Measurements from ENCODE around the gene PRKN.

Gene PRKN

DNA sequence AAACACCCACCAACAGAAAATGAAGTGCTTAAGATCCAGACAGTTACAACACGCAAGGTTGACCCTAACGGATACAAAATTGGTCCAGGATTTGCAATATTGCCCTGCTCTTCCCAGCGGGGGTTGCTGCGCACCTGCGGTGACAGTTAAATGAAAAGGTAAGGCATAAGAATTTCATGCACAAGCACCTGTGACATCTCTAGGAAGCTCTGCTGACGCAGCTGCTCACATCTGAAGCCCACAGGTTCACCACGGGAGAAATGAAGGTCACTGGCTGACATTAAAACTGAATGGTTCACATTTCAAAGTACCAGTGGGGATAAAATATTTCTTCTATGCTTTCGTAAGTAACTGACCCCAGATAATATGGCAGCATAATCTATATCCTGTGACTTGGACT lies 764.4 kb downstream of the PRKN start:
- Histone ChIP-seq H3K4me3 (no peak overlapping the region), H3K27ac (no peak overlapping the region)

- no peak overlapping the region for H3K27ac ChIP-seq
Measured at GRCh38 chr6:161961796-161962195, 765.8 kb downstream of the PRKN start.

GRCh38 chr6:161961046-161961445 lies 766.5 kb downstream of the PRKN start:
- Histone ChIP-seq H3K4me3 (no peak overlapping the region), H3K27ac (no peak overlapping the region)

More at GRCh38 chr6:161961796-161962195, 765.8 kb downstream of the PRKN start:
- H3K4me3 ChIP-seq, result no peak overlapping the region

DNA sequence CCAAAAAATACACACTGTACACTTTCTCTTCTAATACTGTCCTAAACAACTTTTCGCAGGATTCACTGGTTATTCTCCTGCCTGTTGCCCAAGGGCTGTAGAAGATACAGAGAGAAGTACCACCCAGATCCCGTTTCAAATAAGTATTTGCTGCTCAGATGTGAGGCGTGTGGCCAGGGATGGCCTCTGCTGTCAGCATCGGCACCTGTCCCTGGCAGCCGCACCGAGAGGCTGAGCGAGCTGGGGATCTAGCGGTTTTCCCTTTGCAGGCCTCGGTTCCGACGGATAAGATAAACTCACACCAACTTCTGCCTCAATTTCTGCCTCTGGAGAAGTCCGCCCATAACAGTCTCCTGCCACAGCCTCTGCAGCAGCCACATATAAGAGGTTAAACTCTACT lies 768.5 kb downstream of the PRKN start:
- Histone ChIP-seq H3K27ac (no peak overlapping the region), H3K4me3 (no peak overlapping the region)

DNA sequence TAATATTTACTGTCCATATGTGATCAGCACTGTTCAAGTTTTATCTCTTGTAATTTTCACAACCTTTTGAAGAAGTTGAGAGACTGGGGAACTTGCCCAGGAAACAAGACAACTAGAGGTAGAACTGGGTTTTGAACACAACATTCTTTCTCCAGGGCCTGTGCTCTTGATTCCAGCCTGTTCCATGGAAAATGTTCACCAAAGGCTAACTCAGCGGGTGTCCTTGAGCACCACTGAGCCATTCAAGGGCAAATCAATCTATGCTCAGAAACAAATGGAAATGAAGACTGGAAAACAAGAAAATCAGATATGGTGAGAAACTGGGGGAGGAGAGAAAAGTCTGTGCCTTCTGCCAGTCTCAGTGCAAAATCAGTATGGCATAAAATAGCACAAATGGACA lies 771.5 kb downstream of the PRKN start:
- Histone ChIP-seq H3K4me3 (no peak overlapping the region), H3K27ac (no peak overlapping the region)

GRCh38 chr6:161954699-161955276 lies 772.8 kb downstream of the PRKN start:
- no peak overlapping the region for H3K4me3 ChIP-seq
- no peak overlapping the region for H3K27ac ChIP-seq

GRCh38 chr6:161954077-161954476 lies 773.5 kb downstream of the PRKN start:
- H3K27ac ChIP-seq, result no peak overlapping the region

DNA sequence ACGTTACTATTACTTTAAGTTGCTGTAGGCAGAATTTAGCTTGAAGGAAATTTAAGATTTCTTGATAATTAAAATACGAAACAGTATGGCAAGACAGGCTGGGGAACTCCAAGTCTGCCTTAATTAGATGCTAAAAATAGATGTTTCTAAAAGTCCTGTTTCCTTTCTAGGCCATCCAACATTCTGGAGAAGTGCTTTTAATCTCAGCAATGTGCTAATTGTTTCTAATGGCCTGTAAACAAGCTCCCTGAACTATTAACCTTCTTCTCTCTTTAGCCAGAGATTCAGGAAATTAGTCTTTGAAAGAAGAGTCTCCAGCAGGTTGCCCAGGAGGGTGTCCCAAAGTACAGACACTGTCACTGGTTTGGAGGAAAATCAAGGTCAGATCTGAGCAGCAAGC lies 776.4 kb downstream of the PRKN start:
- Histone ChIP-seq H3K4me3 (no peak overlapping the region), H3K27ac (no peak overlapping the region)

More at GRCh38 chr6:161954077-161954476, 773.5 kb downstream of the PRKN start:
- H3K4me3 ChIP-seq, result no peak overlapping the region

DNA sequence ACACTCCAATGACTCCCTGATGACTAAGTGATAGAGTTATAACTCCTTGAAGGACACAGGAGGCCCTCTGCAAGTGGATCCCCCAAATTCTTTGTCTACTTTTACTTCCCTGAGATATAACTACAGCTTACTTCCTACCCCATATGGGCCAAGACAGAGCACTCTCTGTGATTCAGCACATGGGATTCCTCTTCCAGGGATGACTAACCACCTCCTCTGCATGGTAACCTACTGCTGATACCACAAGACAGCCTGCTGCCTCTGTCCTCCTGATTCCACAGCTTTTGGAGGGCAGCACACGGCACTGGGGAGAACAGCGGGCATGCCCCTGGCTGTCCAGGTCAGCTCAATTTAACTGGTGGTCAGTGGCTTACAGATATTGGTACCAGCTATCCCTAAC lies 778.0 kb downstream of the PRKN start:
- H3K27ac ChIP-seq, result no peak overlapping the region
- no peak overlapping the region for H3K4me3 ChIP-seq

- Histone ChIP-seq H3K27ac (no peak overlapping the region), H3K4me3 (no peak overlapping the region)
Measured at GRCh38 chr6:161948462-161948861, 779.1 kb downstream of the PRKN start.

GRCh38 chr6:161947371-161947770 lies 780.2 kb downstream of the PRKN start:
- no peak overlapping the region for H3K27ac ChIP-seq
- H3K4me3 ChIP-seq, result no peak overlapping the region

DNA sequence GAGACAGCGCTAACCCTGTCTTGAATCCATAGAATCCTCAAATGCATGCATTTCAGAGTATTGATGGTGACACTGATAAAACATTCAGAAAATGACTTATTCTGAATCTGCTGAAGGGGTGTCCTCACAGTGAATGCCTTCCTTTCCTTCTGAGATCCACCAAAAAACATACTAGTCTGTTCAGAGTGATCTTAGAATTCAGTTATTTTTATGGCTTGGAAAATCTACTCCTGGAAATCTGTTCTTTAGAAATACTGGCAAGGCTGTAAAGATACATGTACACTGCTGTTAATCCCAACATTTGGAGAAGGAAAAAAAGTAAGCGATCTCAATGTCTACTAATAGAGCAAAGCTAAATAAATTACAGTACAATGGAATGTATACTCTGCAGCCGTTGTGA lies 781.1 kb downstream of the PRKN start:
- Histone ChIP-seq H3K4me3 (no peak overlapping the region), H3K27ac (no peak overlapping the region)

DNA sequence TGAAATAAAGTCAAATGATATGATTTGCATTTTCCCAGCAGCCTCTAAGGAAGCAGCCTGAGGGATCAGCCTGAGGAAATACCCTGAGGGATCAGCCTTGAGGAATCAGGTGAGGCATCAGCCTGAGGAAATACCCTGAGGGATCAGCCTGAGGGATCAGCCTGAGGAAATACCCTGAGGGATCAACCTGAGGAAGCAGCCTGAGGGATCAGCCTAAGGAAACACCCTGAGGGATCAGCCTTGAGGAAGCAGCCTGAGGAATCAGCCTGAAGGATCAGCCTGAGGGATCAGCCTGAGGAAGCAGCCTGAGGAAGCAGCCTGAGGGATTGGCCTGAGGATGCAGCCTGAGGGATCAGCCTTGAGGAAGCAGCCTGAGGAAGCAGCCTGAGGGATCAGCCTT lies 784.0 kb downstream of the PRKN start:
- no peak overlapping the region for H3K4me3 ChIP-seq

DNA sequence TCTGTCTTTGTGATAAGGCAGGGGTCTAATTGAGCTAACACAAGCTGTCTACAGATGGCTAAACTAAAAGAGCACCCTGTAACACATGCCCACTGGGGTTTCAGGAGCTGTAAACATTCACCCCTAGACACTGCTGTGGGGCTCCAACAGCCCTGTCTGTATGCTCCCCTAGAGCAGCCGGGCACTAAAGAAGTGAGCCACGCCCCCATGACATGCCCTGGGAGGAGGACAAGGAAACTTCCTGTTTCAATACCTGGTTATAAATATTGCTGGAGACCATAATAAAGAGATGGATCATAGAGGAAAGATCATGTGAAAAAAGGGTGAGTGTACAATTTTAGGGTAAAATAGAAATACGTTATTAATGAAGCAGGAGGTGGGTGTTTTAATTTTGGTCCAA lies 786.0 kb downstream of the PRKN start:
- Histone ChIP-seq H3K4me3 (no peak overlapping the region), H3K27ac (no peak overlapping the region)

More for the DNA sequence above, 784.0 kb downstream of the PRKN start:
- H3K27ac ChIP-seq, result no peak overlapping the region

GRCh38 chr6:161940519-161940918 lies 787.0 kb downstream of the PRKN start:
- H3K4me3 ChIP-seq, result no peak overlapping the region
- no peak overlapping the region for H3K27ac ChIP-seq

GRCh38 chr6:161926324-161926723 lies 801.2 kb downstream of the PRKN start:
- H3K4me3 ChIP-seq, result no peak overlapping the region
- H3K27ac ChIP-seq, result no peak overlapping the region

- Histone ChIP-seq H3K27ac (no peak overlapping the region), H3K4me3 (no peak overlapping the region)
Measured at GRCh38 chr6:161924516-161925116, 803.0 kb downstream of the PRKN start.

DNA sequence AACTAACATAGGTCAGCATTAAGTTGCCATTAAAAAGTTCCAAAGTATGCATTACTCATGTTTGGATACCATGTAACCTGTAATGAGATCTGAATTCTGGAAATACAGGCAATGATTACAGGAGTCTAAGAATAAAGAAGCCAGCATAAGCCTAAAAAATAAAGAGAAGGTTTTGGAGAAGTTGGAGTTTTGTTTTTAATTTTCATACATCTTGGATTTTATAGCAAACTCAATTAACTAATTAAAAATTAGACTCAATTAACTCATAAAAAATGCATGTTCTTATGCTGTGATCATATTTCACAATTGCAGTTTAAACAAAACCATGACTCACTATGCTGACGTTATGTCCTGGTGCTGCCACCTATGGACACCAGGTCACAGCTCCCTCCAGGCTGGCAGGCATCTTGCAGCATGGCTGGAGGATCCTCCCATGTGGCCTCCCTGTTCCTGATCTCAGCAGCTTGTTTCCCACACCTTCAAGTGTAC lies 804.9 kb downstream of the PRKN start:
- Histone ChIP-seq H3K4me3 (no peak overlapping the region), H3K27ac (no peak overlapping the region)

DNA sequence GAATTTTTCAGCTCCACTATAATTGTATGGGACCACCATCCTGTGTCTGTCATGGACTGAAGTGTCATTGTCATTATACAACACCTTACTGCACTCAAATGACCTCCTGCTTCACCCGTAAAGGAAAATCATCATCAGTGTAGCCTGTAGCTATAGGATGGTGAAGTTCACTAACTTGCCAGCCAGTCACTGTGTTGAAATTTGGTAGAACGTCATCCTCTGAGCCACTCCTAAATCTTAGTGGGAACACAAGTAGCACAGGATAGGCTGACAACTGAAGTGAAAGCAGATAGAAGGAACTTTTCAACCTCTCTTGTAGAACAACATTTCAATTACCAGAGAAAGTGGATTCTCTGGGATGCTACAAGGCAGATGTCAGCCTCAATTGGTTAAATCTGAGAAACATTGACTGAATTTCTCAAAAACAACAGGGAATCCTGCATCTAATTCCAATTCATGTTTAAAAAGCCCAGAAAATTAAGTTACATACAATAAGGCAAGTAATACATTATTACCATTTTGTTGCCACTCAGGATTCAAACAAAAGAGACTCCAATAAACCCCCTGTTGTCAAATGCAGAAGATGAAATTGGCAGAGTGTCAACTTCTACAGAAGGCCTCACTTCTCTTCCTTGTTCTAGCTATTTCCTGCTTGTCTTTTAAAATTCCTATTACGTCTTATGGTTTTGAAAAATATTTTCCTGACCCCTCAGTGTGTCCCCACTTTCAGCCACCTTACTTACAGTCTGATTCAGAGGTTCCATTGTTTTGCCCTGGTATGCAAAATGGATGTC lies 805.8 kb downstream of the PRKN start:
- H3K27ac ChIP-seq, result no peak overlapping the region

DNA sequence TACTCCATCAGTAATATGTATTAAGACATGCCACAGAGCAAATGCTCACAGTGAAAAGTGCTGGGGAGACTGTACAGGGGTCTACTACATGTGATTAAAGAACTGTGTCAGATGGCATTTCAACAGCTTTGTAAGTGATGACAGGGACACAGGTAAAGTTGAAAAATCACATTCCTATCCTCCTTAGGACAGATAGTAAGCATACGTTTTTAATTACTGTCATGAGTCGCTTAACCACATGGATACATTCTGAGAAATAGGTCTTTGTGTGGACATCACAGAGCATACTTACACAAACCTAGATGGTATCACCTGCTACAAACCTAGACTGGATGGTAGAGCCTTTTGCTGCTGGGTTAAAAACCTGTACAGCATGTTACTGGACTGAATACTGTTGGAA lies 807.9 kb downstream of the PRKN start:
- Histone ChIP-seq H3K4me3 (no peak overlapping the region), H3K27ac (no peak overlapping the region)

More for the DNA sequence above, 805.8 kb downstream of the PRKN start:
- no peak overlapping the region for H3K4me3 ChIP-seq

DNA sequence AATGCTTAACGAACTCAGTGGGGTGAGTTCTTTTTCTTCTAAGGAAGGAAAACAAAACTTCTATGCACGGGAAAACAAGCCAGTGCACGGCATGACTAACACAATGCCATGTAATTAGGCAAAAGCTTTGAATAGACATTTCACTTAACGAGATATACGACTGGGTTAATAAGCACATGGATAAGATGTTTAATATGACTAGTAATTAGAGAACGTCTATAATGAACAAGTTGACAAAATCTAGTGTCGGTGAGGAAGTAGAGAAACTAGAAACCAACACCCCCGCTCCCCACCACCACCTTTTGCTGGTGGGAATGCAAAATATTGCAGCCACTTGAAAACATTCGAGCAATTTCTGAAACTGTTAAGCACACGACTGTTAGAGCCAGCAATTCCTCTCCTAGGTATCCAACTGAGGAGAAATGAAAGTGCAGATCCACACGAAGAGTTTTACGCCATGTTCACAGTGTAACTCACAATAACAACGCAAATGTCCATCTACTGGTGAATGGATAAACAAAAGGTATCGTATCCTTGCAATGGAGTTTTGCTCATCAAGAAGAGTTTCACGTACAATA lies 808.8 kb downstream of the PRKN start:
- Histone ChIP-seq H3K4me3 (peak overlapping the region in 1 of 7 experiments; percentile 8), H3K27ac (peak overlapping the region in 2 of 21 experiments; percentile 0 to 27)
